Measurements from ENCODE around the gene ZBTB47. TPM values are rescaled to one million over a fixed set of nuclear protein-coding genes. Genes with fewer than 3 reads are reported as not detected.

ZBTB47 gene
- total RNA-seq (13.0 and 14.5 TPM in 2 replicates), polyA plus RNA-seq (10.6 and 13.2 TPM in 2 replicates), polyA minus RNA-seq (13.2 and 16.9 TPM in 2 replicates), Bru-seq, nascent RNA (percentile 50 among the genes with signal in this experiment), BruChase-seq, experiment 1, labeled RNA remaining after a 6-hour chase (percentile 62 among the genes with signal in this experiment), BruChase-seq, experiment 2, labeled RNA remaining after a 2-hour chase (percentile 57 among the genes with signal in this experiment)
- polyA plus RNA-seq (2011; cell fraction: cytosol; rRNA removed), result 7.2 and 9.3 TPM in 2 replicates
- 13.6 and 17.0 TPM in 2 replicates for polyA plus RNA-seq (2011; cell fraction: nucleus; rRNA removed)
- polyA plus RNA-seq (2012), result 6.8 and 10.4 TPM in 2 replicates
- polyA minus RNA-seq (2011; cell fraction: cytosol; rRNA and poly(A)+ RNA removed), result 10.4 TPM
- 7.6 and 13.3 TPM in 2 replicates for polyA minus RNA-seq (2011; cell fraction: nucleus; rRNA and poly(A)+ RNA removed)
- long read RNA-seq, partial matches to known transcripts, result 13 of 14 reads
- long read RNA-seq, other reads (novel, unspliced or antisense), result 1 of 14 reads

DNA sequence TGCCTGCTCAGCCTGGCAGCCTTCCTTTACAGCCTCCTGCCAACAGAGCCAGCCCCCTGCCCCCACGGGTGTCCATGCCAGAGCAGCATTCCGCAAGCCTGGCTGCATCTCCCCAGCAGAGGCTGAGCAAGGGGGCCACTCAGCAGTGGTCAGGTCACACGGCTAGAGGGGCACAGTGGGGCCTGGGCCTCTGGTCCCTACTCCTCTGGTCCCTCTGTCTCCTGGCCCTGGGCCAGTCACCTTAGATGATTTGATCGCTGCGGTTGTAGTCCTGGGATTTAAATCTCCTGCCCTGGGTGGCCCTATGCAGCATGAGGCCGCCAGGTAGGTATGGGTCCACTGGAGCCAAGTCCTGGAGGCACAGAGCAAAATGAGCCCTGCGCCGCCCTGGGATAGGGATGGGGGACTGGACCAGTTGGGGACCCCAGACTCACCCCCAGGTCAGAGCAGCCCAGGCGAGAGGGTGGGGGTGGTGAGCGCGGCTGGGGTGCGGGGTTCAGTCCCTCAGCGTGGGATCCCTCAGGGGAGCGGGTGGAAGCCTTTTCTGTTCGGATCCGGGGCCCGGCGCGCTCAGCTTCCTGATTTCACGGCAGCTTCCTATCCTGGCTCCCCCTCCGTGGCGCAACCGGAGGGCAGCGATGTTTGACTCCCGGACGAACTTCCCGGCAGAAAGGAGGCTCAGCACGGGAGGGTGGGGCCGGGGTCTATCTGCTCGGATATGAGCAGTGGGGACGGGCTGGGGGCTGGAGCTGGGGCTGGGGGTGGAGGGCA, at the start of gene ZBTB47:
ZBTB47 (plus strand) TSS at position 138 of the 771 bp plus-strand sequence. CDS start 4,659 bp downstream, outside the sequence.
- intact Hi-C loops (cut with micrococcal nuclease), result loop anchor here (2.0 kb wide), 2 partner anchors 31 to 71 kb away; partner anchors contain the start of gene KLHL40
- no peaks in the 10 kb centered on the region for H3K9me1 ChIP-seq (replicated peaks; ENCODE audit: control insufficient read depth, extremely low read depth, insufficient read depth, low read length)
- peak within 1 kb of the TSS; percentile 67 for H2AFZ ChIP-seq (ENCODE audit: low read depth, low read length)
- peak within 1 kb of the TSS; percentile 87 for H3K9ac ChIP-seq (replicated peaks; ENCODE audit: extremely low read depth, insufficient read depth, low read length)
- peak within 1 kb of the TSS; percentile 79 for H3K4me2 ChIP-seq (ENCODE audit: insufficient read depth, low read length)
- H3K4me3 ChIP-seq (replicated peaks in 1 of 3; ENCODE audit: insufficient read depth in 1 of 3, low read depth in 1 of 3, low read length in 3 of 3), result peak within 1 kb of the TSS; percentile 76 to 78 (median 77)
- POLR2A ChIA-PET, result interaction anchor here (0.7 kb wide), 2 partner anchors 14 to 63 kb away, joined by 3 to 12 read pairs; no protein-coding TSS in a partner anchor
- dilution Hi-C loops (cut with MboI; ENCODE audit: extremely low pct_ligation_motif_present, low sequenced_read_pairs), result no loop called here
- H4K20me1 ChIP-seq (replicated peaks; ENCODE audit: control insufficient read depth, extremely low read depth, insufficient read depth, low read length), result no peaks in the 10 kb centered on the region
- BruUV-seq (replicated peaks), result TSS peak; percentile 27
- CTCF ChIA-PET, result interaction anchor here (0.7 to 0.9 kb wide), 3 partner anchors 12 to 90 kb away, joined by 3 read pairs; partner anchors contain the start of gene NKTR
- H3K27ac ChIP-seq (ENCODE audit: insufficient read depth, low read depth, low read length), result peak within 1 kb of the TSS; percentile 74
- H3K79me2 ChIP-seq (ENCODE audit: control insufficient read depth, insufficient read depth, low read length), result peaks cover 37% of the 10 kb centered on the region
- FAIRE-seq, result peak; percentile 62
- H3K36me3 ChIP-seq (ENCODE audit: control insufficient read depth in 2 of 2, extremely low read depth in 1 of 2, insufficient read depth in 2 of 2, low read length in 2 of 2), result peaks cover 0 to 12% of the 10 kb centered on the region in 2 experiments
- H3K9me3 ChIP-seq (replicated peaks; ENCODE audit: control insufficient read depth, insufficient read depth, low read length), result no peaks in the 10 kb centered on the region
- H3K27me3 ChIP-seq (ENCODE audit: control insufficient read depth in 2 of 2, insufficient read depth in 2 of 2, low read length in 2 of 2), result no peaks in the 10 kb centered on the region
- peak; percentile 33 for DNase-seq (ENCODE audit: low read depth, low spot score)
- peaks cover 36% of the 10 kb centered on the region for H3K4me1 ChIP-seq (ENCODE audit: control insufficient read depth, extremely low read depth, insufficient read depth, low read length)
- TF ChIP-seq JUN (IDR thresholded peaks at IDR 0.05; ENCODE audit: borderline replicate concordance, insufficient read depth, insufficient read length, low read depth) (no peak), GATA2 (IDR thresholded peaks at IDR 0.05; ENCODE audit: insufficient read depth, insufficient read length, low read depth, low read length) (no peak), POLR2A (IDR thresholded peaks at IDR 0.05; ENCODE audit: low read depth, low read length) (no peak), MYC (IDR thresholded peaks at IDR 0.05; ENCODE audit: low read depth, low read length) (no peak)
- TF ChIP-seq, protein P1, sequence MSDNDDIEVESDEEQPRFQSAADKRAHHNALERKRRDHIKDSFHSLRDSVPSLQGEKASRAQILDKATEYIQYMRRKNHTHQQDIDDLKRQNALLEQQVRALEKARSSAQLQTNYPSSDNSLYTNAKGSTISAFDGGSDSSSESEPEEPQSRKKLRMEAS (IDR thresholded peaks at IDR 0.05; ENCODE audit: insufficient read depth, insufficient read length), result no peak
